ENCODE measurements around the gene DBNL.

GRCh38 chr7:44096326-44096881, 51.9 kb downstream of the DBNL start:
- TF ChIP-seq CTCF (IDR thresholded peaks at IDR 0.05): no peak
- no peak for TF ChIP-seq POLR2A (IDR thresholded peaks at IDR 0.05)

Measured in tibial nerve (tissue), 3 donors.